ENCODE measurements around the gene TBC1D14.

Gene TBC1D14

DNA sequence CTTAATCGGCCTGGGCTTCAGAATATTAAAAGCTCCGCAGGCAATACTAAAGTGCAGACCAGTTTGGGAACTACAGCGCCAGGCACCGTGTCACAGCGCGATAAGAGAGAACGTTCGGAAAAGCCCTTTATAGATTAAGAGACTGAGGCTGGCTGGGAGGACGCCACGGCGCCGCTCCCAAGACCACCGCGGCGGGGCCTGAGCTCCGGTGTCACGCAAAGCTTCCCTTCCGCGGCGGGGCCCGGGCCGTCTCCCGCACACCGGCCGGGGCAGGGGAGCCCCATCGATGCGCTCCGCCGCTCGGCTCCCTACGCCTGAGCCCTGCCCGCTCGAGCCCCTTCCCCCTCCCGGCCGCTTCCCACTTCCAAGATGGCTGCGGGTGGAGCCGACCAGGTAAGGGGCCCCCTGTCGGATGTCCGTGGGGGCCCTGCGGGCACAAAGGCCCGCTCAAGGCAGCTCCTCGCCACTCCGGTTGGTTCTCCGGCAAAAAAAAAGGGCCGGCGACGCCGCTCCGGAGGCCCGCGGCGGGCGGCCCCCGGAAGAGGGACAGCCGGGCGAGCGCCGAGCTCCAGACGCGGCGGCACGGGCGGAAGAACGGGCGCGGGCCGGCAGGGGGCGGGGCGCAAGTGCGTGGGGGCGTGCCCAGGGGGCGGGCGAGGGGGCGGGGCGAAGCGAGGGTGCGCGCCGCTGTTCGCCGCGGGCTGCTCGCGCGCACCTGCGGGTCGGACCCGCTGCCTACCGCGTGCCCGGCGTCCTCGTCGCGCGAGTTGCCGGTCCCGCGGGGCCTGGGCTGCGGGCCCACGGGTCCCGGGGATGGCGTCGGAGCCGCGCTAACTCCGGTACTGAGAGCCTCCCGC, at the start of gene TBC1D14:
TBC1D14 (plus strand) TSS at position 714 of the 857 bp plus-strand sequence. CDS start 13,564 bp downstream, outside the sequence.
- peak within 1 kb of the TSS; percentile 75 for H3K4me3 ChIP-seq (ENCODE audit: low read depth, low read length)

- no peak overlapping the region for H3K4me3 ChIP-seq (ENCODE audit: low read depth, low read length)
Measured at GRCh38 chr4:6868386-6868785, 41.2 kb upstream of the TBC1D14 start.

- H3K4me3 ChIP-seq (ENCODE audit: low read depth, low read length) = no peak overlapping the region
Measured at GRCh38 chr4:6869944-6870343, 39.7 kb upstream of the TBC1D14 start.

GRCh38 chr4:6873291-6873690, 36.3 kb upstream of the TBC1D14 start:
- H3K4me3 ChIP-seq (ENCODE audit: low read depth, low read length) = no peak overlapping the region

DNA sequence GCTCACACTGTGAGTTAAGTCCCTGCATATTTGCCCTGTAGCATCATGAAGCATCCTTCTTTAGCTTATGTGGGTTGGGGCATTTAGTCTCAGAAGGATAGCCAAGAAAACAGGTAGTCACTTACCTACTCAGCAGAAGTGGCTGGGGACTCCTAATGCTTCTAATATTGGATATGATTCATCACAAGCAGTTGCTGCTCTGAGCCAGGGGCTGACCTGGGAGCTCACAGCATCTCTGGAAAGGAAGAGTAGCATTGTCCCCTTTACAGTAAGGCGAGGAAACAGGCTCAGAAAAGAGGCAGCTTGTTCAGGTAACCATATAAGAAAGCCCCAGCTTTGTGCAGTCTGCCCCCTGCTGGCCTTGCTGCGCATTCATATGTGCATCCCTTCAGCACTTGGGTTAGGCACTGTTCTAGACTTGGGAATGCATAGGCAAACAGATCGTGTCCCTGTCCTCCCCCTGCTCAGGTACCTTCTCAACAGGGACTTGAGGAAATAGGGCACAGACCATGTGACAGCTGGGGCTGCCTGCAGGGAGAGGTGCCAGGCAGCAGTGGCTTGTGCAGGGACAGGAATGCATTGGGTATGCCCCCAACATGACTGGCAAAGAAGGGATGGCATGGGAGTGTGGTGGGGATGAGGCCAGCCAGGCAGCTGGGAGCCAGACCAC, 35.7 kb upstream of the TBC1D14 start:
- no peak overlapping the region for H3K4me3 ChIP-seq (ENCODE audit: low read depth, low read length)

- no peak overlapping the region for H3K4me3 ChIP-seq (ENCODE audit: low read depth, low read length)
Measured at GRCh38 chr4:6874981-6875380, 34.6 kb upstream of the TBC1D14 start.

DNA sequence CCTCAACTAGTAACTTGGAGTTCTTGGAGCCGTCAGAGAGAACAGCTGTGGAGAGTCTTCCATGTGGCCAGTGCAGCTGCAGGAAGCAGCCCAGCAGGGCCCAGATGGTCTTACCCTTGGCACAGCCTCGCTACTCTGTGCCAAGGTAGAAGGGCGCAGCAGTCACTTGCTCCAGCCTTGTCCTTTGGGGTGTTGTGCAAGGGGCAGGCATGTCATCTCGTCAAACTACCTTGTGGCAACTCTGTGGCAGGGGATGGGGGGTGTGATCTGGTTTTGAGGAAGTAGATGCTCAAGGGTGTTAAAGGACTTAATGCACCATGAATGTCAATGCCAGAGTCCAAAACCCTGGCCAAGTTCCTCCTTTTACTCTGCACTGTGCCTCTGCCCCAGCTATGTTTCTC, 34.2 kb upstream of the TBC1D14 start:
- no peak overlapping the region for H3K4me3 ChIP-seq (ENCODE audit: low read depth, low read length)

- H3K4me3 ChIP-seq (ENCODE audit: low read depth, low read length) = no peak overlapping the region
Measured at GRCh38 chr4:6876440-6876839, 33.2 kb upstream of the TBC1D14 start.

DNA sequence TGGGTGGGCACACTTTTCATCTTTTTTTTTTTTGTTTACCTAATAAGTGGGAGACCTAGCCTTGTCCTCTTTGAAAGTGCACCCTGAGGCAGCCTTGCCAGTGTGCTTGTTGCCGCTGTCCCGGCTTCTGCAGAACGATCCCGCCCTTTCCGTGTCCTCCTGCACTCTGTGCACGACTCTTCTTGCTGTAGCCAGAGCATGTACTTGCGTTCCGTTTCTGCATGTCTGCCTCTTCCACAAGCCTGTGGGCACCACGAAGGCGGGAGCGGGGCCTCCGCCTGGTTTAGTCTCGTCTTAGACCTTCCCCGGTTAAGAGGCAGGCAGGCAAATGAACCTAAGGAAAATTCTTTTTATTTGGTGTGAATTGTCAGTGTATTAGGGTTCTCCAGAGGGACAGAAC, 32.6 kb upstream of the TBC1D14 start:
- H3K4me3 ChIP-seq (ENCODE audit: low read depth, low read length) = no peak overlapping the region

DNA sequence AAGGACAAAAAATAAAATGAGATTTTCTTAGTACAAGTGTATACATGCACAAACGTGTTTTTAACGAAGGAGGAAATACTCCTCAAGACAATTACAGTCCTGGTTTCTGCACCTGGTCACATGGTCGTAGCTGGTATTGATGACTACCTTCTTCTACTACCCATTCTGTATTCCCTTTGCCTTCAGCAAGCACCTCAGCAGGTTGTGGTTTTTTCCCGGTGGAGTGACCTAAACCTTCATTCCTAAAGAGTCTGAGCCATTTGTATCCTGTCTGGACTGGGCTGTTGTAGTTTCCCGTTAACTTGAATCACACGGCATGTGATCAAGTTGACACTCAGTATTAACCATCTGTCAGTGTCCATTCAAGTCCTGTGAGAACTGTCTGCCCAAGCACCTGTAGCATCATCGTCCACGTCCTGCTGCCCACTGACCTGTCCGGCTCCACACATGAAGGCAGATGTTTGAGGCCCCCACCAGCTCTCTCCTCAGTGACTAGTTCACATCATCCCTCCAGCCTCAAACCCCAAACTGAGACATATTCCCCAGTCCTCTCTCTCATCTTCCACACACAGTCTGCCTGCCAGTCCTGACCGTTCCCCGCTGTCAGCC, 31.1 kb upstream of the TBC1D14 start:
- no peak overlapping the region for H3K4me3 ChIP-seq (ENCODE audit: low read depth, low read length)

DNA sequence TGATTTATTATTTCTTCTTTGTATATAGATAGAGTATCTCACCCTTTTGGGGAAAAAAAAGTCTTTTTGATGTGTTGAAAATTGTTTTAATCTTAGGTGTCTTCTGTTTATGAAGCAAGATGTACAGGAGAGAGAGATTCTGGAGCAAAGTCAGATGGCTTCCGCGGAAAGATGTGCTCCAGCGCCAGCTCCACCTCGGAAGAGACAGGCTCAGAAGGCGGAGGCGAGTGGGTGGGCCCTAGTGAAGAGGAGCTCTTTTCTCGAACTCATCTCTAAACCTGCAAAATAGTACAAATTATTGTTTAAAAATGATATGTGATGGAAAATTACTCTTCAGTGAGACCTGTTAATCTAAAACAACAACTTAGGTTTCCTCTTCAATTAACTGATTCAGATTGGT, 28.9 kb upstream of the TBC1D14 start:
- no peak overlapping the region for H3K4me3 ChIP-seq (ENCODE audit: low read depth, low read length)

DNA sequence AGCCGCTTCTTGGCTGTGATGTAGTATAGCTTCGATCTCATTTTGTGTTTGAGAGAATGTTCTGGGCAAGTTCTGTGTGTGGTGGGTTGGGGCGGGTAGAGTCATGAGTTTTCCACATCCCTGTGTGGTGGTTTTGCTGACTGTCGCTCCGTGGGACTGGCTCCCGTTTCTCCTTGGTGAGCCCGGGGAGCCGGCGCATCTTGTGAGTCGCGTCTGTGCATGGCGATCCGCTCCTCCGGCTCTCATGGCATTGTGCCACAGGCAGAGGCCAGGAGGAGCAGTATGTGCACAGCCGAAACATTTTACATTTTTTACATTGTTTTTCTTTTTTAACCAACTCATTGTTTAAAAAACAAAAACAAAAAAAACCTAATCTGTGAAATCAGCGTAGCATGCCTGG, 27.7 kb upstream of the TBC1D14 start:
- H3K4me3 ChIP-seq (ENCODE audit: low read depth, low read length) = no peak overlapping the region

GRCh38 chr4:6884341-6884870, 25.2 kb upstream of the TBC1D14 start:
- no peak overlapping the region for H3K4me3 ChIP-seq (ENCODE audit: low read depth, low read length)

- H3K4me3 ChIP-seq (ENCODE audit: low read depth, low read length) = no peak overlapping the region
Measured at GRCh38 chr4:6885953-6886557, 23.6 kb upstream of the TBC1D14 start.

GRCh38 chr4:6886886-6887285, 22.7 kb upstream of the TBC1D14 start:
- H3K4me3 ChIP-seq (ENCODE audit: low read depth, low read length) = no peak overlapping the region

- no peak overlapping the region for H3K4me3 ChIP-seq (ENCODE audit: low read depth, low read length)
Measured at GRCh38 chr4:6887591-6888371, 21.8 kb upstream of the TBC1D14 start.

DNA sequence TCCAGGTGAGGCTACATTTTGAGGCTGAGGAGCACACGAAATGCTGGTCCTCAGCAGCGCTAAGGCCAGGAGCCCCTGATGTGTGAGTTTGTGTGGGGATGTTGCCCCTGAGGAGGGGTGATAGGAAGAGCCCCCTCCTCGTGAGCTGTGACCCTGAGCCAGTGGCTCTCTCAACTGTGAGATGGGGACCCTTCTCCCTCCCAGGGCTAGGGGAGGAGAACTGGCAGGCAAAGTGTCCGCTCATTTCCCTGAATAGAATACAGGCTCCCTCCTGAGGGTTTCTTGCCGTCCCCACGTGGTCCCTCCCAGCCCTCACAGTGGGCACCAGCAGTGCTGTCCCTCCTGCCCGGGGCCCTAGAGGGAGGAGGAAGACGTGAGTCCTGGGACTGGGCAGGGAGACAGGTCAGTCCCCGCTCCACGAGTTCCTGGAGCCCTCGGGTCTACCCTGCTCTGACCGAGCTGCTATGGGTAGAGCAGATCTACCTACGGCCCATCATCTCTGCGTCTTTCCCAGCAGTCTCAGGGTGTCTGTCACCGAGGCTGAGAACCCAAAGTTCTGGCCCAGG, 21.0 kb upstream of the TBC1D14 start:
- no peak overlapping the region for H3K4me3 ChIP-seq (ENCODE audit: low read depth, low read length)

DNA sequence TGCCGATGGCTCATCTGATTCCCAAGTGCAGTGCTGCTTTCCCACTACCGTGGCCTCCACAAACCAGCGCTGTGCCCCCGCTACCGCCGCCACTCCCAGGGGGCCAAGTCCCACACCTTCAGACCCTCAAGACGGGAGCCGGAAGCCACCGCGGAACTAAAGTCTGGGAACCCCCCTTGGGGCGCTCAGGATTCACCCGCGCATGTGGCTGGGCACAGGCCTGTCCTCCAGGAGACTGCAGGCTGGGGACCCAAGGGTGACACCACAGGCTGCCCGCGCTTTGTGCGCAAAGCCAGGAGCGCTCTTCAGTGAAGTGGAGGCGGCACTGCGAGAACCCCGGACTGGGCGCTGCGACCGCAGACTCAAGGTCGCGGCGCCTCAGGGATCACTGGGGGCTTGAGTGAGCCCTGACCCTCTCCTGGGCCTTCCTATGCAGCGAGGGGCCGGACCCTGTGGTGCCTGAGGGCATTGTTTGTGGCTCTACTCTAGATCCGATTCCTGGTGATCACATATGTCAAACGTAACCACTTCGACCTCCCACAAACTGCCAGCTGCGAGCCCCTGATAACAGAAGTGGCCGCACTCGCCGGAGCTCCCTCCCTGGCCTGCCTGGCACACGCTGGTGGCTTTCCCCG, 20.4 kb upstream of the TBC1D14 start:
- no peak overlapping the region for H3K4me3 ChIP-seq (ENCODE audit: low read depth, low read length)

DNA sequence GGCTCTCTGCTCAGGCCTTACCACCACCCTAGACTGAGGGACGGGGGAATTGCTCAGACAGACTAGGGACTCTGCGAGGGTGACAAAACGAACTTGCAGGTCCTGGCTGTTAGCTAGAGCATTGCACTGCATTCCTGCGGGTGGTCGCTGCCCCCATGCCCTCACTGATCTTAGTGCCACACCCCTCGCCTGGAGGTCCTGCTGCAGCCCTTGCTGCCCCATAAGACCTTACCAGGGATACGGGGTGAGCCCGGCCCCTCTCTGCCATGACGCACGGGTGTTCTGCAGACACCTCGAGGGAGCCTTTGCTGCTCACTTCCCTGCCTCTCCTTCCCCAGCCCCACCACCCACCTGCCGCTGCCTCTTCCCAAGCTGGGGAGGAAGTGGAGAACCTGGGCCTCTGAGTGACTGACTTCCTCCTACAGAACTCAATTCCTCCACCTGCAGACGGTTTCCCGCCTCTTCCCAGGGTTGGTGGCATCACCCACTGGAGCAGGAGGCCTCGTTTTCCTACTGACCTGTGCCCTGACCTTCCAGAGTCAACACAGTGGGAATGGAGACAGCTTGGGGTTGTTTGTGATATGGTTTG, 19.8 kb upstream of the TBC1D14 start:
- H3K4me3 ChIP-seq (ENCODE audit: low read depth, low read length) = no peak overlapping the region
